Measurements from ENCODE around the gene HOXB6.

The HOXB6 gene

GRCh38 chr17:48571024-48571818 lies 33.6 kb downstream of the HOXB6 start (continued):
- TF ChIP-seq ZBTB21 (tag by site-specific recombination; IDR thresholded peaks at IDR 0.05) (0 out of 2 replicates have a peak, but pooled peaks have one; percentile 12), EGR2 (tag by site-specific recombination; IDR thresholded peaks at IDR 0.05; ENCODE audit: low read depth) (no peak), ZBTB8A (tag by site-specific recombination; IDR thresholded peaks at IDR 0.05) (peak; percentile 89), ZNF473 (tag by site-specific recombination; IDR thresholded peaks at IDR 0.05) (no peak), ZNF677 (tag by site-specific recombination; IDR thresholded peaks at IDR 0.05) (no peak), ZNF10 (tag by site-specific recombination; IDR thresholded peaks at IDR 0.05) (0 out of 2 replicates have a peak, but pooled peaks have one; percentile 32), ZNF37A (tag by site-specific recombination; IDR thresholded peaks at IDR 0.05) (no peak), ZBTB26 (tag by site-specific recombination; optimal IDR thresholded peaks at IDR 0.05) (no peak), ZNF558 (tag by site-specific recombination; IDR thresholded peaks at IDR 0.05) (no peak), YY1 (tag by site-specific recombination; IDR thresholded peaks at IDR 0.05) (peak; percentile 49; the same call in 1 of the 2 replicates), ZNF623 (tag by site-specific recombination; IDR thresholded peaks at IDR 0.05) (no peak), ZNF211 (tag by site-specific recombination; IDR thresholded peaks at IDR 0.05; ENCODE audit: low read depth) (no peak), ZNF621 (tag by site-specific recombination; IDR thresholded peaks at IDR 0.05) (no peak), WT1 (tag by site-specific recombination; IDR thresholded peaks at IDR 0.05) (peak; percentile 83), ZNF335 (tag by site-specific recombination; conservative IDR thresholded peaks at IDR 0.05) (peak; percentile 43; the same call in 1 of the 2 replicates), ZNF274 (IDR thresholded peaks at IDR 0.05; ENCODE audit: low read length) (no peak), ZNF274 (tag by site-specific recombination; IDR thresholded peaks at IDR 0.05; ENCODE audit: borderline replicate concordance) (no peak), ZNF354C (tag by site-specific recombination; IDR thresholded peaks at IDR 0.05; ENCODE audit: borderline replicate concordance, low read depth) (no peak), ZNF174 (tag by site-specific recombination; IDR thresholded peaks at IDR 0.05) (no peak), ZNF658 (tag by site-specific recombination; IDR thresholded peaks at IDR 0.05) (no peak), ZIC2 (tag by site-specific recombination; IDR thresholded peaks at IDR 0.05) (peak; percentile 97), IKZF3 (tag by site-specific recombination; IDR thresholded peaks at IDR 0.05) (peak; percentile 99), GLI4 (tag by site-specific recombination; IDR thresholded peaks at IDR 0.05) (no peak), ZNF350 (tag by site-specific recombination; IDR thresholded peaks at IDR 0.05) (no peak), ZNF776 (tag by site-specific recombination; IDR thresholded peaks at IDR 0.05; ENCODE audit: borderline replicate concordance) (no peak), ZFP37 (tag by site-specific recombination; IDR thresholded peaks at IDR 0.05) (no peak; the same call in 1 of the 2 replicates), ZNF544 (tag by site-specific recombination; IDR thresholded peaks at IDR 0.05) (no peak), OVOL3 (tag by site-specific recombination; IDR thresholded peaks at IDR 0.05) (no peak; the same call in 1 of the 2 replicates), ZNF239 (tag by site-specific recombination; IDR thresholded peaks at IDR 0.05) (no peak), ZNF843 (tag by site-specific recombination; IDR thresholded peaks at IDR 0.05) (peak; percentile 95), ZNF660 (tag by site-specific recombination; IDR thresholded peaks at IDR 0.05) (0 out of 2 replicates have a peak, but pooled peaks have one; percentile 5), PRDM4 (tag by site-specific recombination; IDR thresholded peaks at IDR 0.05) (peak; percentile 97), BCL11B (tag by site-specific recombination; IDR thresholded peaks at IDR 0.05; ENCODE audit: low read depth) (peak; percentile 93)
